Ishikawa (cell line): Measurements from ENCODE around the gene LIPG.

ENCODE experiments used
- CEBPB ChIP-seq: IDR thresholded peaks from 2 replicates; pipeline ENCODE4 v1.6.1; 2012
- REST ChIP-seq: IDR thresholded peaks from 2 replicates; pipeline ENCODE4 v1.6.1; 2012; ENCODE audit warnings: low read depth, mild to moderate bottlenecking

GRCh38 chr18:49613641-49614151 lies 51.8 kb downstream of the LIPG start:
- TF ChIP-seq REST (no peak), CEBPB (peak; percentile 72)
